ENCODE measurements around the gene HFE.

HFE gene

GRCh38 chr6:26140967-26141294, 53.7 kb downstream of the HFE start:
- no peak for DNase-seq

DNA sequence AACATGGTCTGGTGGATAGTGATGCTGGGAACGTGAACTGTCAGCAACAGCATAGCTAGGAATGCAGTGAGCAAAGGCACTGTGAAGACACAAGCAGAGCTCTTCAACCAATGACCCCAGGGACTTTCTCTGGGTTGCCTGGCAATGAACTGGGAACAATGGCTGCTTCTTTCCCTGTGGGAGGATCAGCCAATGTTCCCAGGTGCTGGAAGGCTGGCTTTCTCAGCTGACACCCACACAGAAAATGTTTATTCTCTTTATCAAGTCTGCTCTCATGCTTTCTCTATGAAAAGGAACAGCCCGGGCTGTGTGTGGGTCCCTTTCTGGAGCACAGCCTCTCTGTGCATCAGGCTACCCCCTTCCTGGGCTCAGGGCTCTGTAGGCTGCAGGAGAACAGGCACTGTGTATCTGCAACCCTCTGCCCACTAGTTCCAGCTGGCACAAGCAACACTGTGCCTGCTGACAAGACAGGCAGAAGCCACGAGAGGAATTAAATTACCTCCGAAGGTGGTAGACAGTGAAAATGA, 54.2 kb downstream of the HFE start:
- DNase-seq, result no peak

- no peak for DNase-seq
These were observed 54.8 kb downstream of the HFE start for GRCh38 chr6:26142026-26142425.
